Memory B cell (primary cell): ENCODE measurements around the gene CACNA2D3.
A peak's percentile ranks its signal among the peaks of the same experiment; 100 is the strongest.
"Not testable (repeated sequence)": the region's sequence is repeated elsewhere in the genome, so short reads cannot be mapped to it uniquely, and the experiment has no call there.

Experiments used
- ATAC-seq: fragments of 150-1000 bp; cut with Tn5 transposase; 2 replicates; pipeline ENCODE4 v1.10.0; 2021; ENCODE audit warnings: low read depth, mild to moderate bottlenecking, moderate library complexity
- DNase-seq, 2 donors: peaks; one replicate each; pipeline ENCODE4 v3.0.0; 2022; ENCODE audit warnings: low spot score in 2 of 2
- H3K27ac Mint-ChIP-seq: one replicate; pipeline ENCODE4 v1.8.0; 2022; ENCODE audit warnings: mild to moderate bottlenecking, moderate library complexity, mixed read lengths
- H3K27me3 Mint-ChIP-seq: one replicate; pipeline ENCODE4 v1.8.0; 2022; ENCODE audit warnings: mixed read lengths
- H3K36me3 Mint-ChIP-seq: one replicate; pipeline ENCODE4 v1.8.0; 2022; ENCODE audit warnings: mild to moderate bottlenecking, mixed read lengths
- H3K4me1 Mint-ChIP-seq: one replicate; pipeline ENCODE4 v1.8.0; 2022; ENCODE audit warnings: mixed read lengths
- H3K4me3 Mint-ChIP-seq: one replicate; pipeline ENCODE4 v1.8.0; 2022; ENCODE audit warnings: mild to moderate bottlenecking, moderate library complexity, mixed read lengths
- H3K9me3 Mint-ChIP-seq: one replicate; pipeline ENCODE4 v1.8.0; 2022; ENCODE audit warnings: mixed read lengths

Gene CACNA2D3

DNA sequence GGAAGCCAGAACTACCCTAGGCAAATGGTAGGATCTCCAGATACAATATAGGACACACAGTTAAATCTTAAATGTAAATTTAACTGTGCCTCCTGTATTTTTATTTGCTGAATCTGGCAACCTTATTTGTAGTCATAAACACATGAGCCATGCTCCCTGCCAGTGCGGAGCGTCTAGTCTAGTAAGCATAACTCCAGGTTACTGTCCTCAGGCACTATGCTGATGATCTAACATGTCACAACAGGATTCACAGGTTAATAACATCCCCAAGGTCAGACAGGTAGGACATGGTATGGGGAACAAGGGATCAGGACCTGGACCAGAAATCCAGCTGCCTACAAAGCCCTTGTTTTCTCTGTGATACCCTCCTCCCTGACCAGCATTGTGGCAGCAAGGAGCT, 305.1 kb downstream of the CACNA2D3 start:
- ATAC-seq (no peak), DNase-seq (no peak)
- no peak overlapping the region for H3K27ac Mint-ChIP-seq
- peaks cover 4% of the 10 kb centered on the region for H3K27me3 Mint-ChIP-seq
- no peak overlapping the region for H3K4me3 Mint-ChIP-seq
- H3K36me3 Mint-ChIP-seq = no peaks in the 10 kb centered on the region
- no peaks in the 10 kb centered on the region for H3K9me3 Mint-ChIP-seq
- no peaks in the 10 kb centered on the region for H3K4me1 Mint-ChIP-seq

- DNase-seq (peak; percentile 5 to 13), ATAC-seq (no peak)
- Mint-ChIP-seq H3K4me3 (no peak overlapping the region), H3K4me1 (no peaks in the 10 kb centered on the region), H3K9me3 (no peaks in the 10 kb centered on the region), H3K36me3 (no peaks in the 10 kb centered on the region), H3K27me3 (peaks cover 3% of the 10 kb centered on the region), H3K27ac (no peak overlapping the region)
Observed at GRCh38 chr3:54427941-54428871, 305.9 kb downstream of the CACNA2D3 start.

GRCh38 chr3:54432975-54433374, 310.6 kb downstream of the CACNA2D3 start:
- DNase-seq (no peak), ATAC-seq (no peak)
- Mint-ChIP-seq H3K27ac (no peak overlapping the region), H3K4me1 (no peaks in the 10 kb centered on the region), H3K4me3 (no peak overlapping the region), H3K9me3 (no peaks in the 10 kb centered on the region), H3K27me3 (no peaks in the 10 kb centered on the region), H3K36me3 (no peaks in the 10 kb centered on the region)

DNA sequence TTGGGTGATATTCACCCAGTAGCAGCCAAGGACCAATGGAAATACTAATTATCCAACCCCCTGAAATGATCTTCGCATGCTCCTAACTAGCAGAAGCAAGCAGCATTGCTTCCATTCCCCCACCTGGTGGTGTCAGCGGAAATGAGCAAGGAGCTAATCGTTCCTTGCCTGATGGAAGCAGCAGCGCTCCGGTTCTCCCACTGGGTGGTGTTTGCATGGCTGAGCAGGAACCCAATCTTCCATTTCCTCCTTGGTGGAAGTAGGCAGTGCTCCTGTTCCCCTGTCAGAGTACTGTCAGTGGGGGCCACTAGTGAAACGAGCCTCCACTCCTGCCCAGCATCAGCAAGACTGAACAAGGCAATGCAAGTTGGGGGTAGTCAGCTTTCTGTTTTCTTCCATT, 311.5 kb downstream of the CACNA2D3 start:
- Mint-ChIP-seq H3K4me3 (no peak overlapping the region), H3K36me3 (no peaks in the 10 kb centered on the region), H3K4me1 (no peaks in the 10 kb centered on the region), H3K9me3 (no peaks in the 10 kb centered on the region), H3K27ac (no peak overlapping the region), H3K27me3 (no peaks in the 10 kb centered on the region)
- ATAC-seq = no peak
- DNase-seq = no peak

- H3K4me1 Mint-ChIP-seq = no peaks in the 10 kb centered on the region
- no peak for ATAC-seq
- H3K27ac Mint-ChIP-seq = no peak overlapping the region
- H3K9me3 Mint-ChIP-seq = no peaks in the 10 kb centered on the region
- H3K4me3 Mint-ChIP-seq = no peak overlapping the region
- no peaks in the 10 kb centered on the region for H3K36me3 Mint-ChIP-seq
- H3K27me3 Mint-ChIP-seq = no peaks in the 10 kb centered on the region
- DNase-seq = no peak
Observed at GRCh38 chr3:54434756-54435155, 312.4 kb downstream of the CACNA2D3 start.

GRCh38 chr3:54437271-54437670, 314.9 kb downstream of the CACNA2D3 start:
- no peak overlapping the region for H3K27ac Mint-ChIP-seq
- H3K4me3 Mint-ChIP-seq = no peak overlapping the region
- ATAC-seq (no peak), DNase-seq (no peak)
- no peaks in the 10 kb centered on the region for H3K27me3 Mint-ChIP-seq
- no peaks in the 10 kb centered on the region for H3K36me3 Mint-ChIP-seq
- H3K4me1 Mint-ChIP-seq = no peaks in the 10 kb centered on the region
- no peaks in the 10 kb centered on the region for H3K9me3 Mint-ChIP-seq

DNA sequence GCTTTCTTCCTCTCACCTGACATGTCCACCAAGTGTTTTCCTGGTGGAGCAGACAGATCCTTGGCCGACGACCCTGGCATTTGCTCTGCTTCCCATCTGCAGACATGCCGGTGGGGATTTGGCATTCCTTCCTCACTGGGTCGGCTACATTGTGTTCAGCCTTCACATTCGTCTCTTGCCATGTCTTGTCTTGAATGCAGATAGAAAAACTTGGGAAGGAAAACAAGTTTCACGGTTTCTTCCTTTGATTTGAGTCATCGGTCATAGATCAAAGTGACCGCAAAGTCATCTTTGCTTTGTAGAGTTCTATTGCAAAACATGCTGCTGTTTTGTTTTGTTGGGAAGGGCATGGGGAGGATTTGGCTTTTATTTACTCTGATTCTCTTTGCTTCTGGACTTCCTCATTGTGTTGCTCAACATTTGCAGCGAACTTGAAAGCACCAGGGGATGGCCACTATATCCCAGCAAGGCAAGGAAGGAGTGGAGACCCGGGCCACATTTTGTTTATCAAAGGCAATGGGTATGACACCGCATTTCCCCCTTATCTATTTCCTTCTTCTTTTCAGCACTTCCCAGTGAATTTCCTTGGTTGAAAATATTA, 321.3 kb downstream of the CACNA2D3 start:
- Mint-ChIP-seq H3K4me1 (no peaks in the 10 kb centered on the region), H3K27ac (no peak overlapping the region)
- no peak for ATAC-seq

GRCh38 chr3:54445630-54446029, 323.3 kb downstream of the CACNA2D3 start:
- DNase-seq (no peak), ATAC-seq (no peak)
- peaks cover 1% of the 10 kb centered on the region for H3K9me3 Mint-ChIP-seq
- H3K4me3 Mint-ChIP-seq = no peak overlapping the region
- H3K36me3 Mint-ChIP-seq = no peaks in the 10 kb centered on the region
- no peaks in the 10 kb centered on the region for H3K27me3 Mint-ChIP-seq
- no peaks in the 10 kb centered on the region for H3K4me1 Mint-ChIP-seq
- no peak overlapping the region for H3K27ac Mint-ChIP-seq

More for the DNA sequence above, 321.3 kb downstream of the CACNA2D3 start:
- no peaks in the 10 kb centered on the region for H3K27me3 Mint-ChIP-seq
- no peaks in the 10 kb centered on the region for H3K36me3 Mint-ChIP-seq
- H3K9me3 Mint-ChIP-seq = no peaks in the 10 kb centered on the region
- no peak for DNase-seq
- H3K4me3 Mint-ChIP-seq = no peak overlapping the region

DNA sequence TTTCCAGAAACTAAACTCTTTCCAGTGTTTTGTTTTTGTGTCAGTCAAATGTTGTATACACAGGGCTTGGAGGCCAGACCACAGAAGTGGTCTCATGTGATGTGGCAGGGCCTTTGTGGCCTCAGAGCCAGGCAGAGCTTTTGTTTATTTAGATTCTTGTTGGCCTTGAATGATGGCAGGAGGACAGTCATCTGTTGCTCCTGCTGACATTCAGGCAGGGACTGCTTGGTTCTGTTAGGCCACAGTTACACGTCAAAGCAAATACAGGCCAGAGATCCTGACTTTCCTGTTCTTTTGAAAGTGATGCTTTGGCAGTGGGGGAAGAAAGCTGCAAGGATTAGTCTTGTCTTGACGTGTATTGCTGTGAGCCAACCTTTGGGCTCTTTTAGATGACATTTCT, 325.1 kb downstream of the CACNA2D3 start:
- Mint-ChIP-seq H3K4me3 (no peak overlapping the region), H3K9me3 (peaks cover 7% of the 10 kb centered on the region), H3K36me3 (no peaks in the 10 kb centered on the region), H3K27me3 (no peaks in the 10 kb centered on the region), H3K27ac (no peak overlapping the region), H3K4me1 (no peaks in the 10 kb centered on the region)
- DNase-seq (no peak), ATAC-seq (no peak)

GRCh38 chr3:54454806-54455205, 332.5 kb downstream of the CACNA2D3 start:
- Mint-ChIP-seq H3K4me1 (no peaks in the 10 kb centered on the region), H3K27ac (no peak overlapping the region), H3K4me3 (no peak overlapping the region), H3K36me3 (peaks cover 1% of the 10 kb centered on the region), H3K27me3 (no peaks in the 10 kb centered on the region), H3K9me3 (peaks cover 18% of the 10 kb centered on the region)
- ATAC-seq = no peak
- DNase-seq = no peak

DNA sequence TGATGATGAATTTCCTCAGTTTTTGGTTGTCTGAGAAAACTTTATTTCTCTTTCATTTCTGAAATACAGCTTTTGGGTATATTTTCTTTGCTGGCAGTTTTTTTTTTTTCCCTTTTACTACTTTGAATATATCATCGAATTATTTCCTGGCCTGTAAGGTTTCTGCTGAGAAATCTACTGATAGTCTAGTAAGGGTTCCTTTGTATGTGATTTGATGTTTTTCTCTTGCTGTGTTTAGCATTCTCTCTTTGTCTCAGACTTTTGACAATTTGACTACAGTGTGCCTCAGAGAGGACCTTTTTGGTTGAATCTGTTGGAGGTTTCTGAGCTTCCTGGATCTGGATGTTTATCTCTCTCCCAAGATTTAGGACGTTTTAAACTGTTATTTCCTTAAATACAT, 336.0 kb downstream of the CACNA2D3 start:
- no peaks in the 10 kb centered on the region for H3K4me1 Mint-ChIP-seq
- H3K27ac Mint-ChIP-seq = no peak overlapping the region
- peaks cover 16% of the 10 kb centered on the region for H3K9me3 Mint-ChIP-seq
- H3K36me3 Mint-ChIP-seq = peaks cover under 1% of the 10 kb centered on the region
- no peaks in the 10 kb centered on the region for H3K27me3 Mint-ChIP-seq
- ATAC-seq (no peak), DNase-seq (no peak)
- no peak overlapping the region for H3K4me3 Mint-ChIP-seq

GRCh38 chr3:54464554-54464953, 342.2 kb downstream of the CACNA2D3 start:
- H3K27me3 Mint-ChIP-seq, H3K36me3 Mint-ChIP-seq, DNase-seq, H3K27ac Mint-ChIP-seq, H3K4me1 Mint-ChIP-seq, H3K4me3 Mint-ChIP-seq, ATAC-seq: not testable (repeated sequence)
- H3K9me3 Mint-ChIP-seq = peaks cover 13% of the 10 kb centered on the region

GRCh38 chr3:54476891-54477290, 354.5 kb downstream of the CACNA2D3 start:
- Mint-ChIP-seq H3K9me3 (peaks cover 12% of the 10 kb centered on the region), H3K36me3 (no peaks in the 10 kb centered on the region), H3K4me3 (no peak overlapping the region), H3K4me1 (no peaks in the 10 kb centered on the region), H3K27ac (no peak overlapping the region), H3K27me3 (no peaks in the 10 kb centered on the region)
- ATAC-seq = no peak
- DNase-seq = no peak

DNA sequence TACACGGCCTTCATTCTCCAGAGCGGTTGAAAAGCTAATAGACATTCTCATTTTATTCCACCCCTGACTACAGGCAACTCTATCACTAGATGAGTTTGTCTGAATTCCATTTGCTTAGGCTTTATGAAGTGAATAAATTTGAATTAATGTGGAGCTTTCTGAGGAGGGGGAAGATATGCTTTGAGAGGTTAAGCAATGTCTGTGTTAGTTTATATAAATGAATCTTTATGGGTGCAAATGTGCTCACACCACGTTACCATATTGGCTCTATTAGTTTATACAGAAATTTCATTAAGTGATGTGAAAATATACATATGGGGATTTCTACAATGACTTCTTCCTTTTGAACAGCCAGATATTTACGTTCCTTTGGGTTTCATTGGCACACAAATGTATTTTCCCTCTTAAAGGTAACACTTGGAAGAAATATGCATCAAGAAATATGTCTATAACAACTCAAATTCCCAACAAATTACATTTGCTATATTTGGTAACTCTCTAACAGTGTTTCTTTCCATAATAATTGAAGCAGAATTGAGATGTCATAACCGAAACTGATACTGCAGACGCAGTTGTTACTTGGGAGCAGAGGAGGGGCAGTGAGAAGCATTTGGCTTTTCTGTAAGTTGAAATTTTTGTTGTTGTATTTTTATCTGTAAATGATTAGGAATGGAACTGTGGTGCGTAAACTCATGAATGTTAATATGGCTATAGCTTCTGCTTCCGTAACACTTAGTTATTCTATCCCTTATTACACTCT, 359.4 kb downstream of the CACNA2D3 start:
- H3K4me1 Mint-ChIP-seq = no peaks in the 10 kb centered on the region
- ATAC-seq (no peak), DNase-seq (no peak)
- H3K9me3 Mint-ChIP-seq = peaks cover 4% of the 10 kb centered on the region
- no peaks in the 10 kb centered on the region for H3K27me3 Mint-ChIP-seq
- H3K4me3 Mint-ChIP-seq = no peak overlapping the region
- H3K36me3 Mint-ChIP-seq = no peaks in the 10 kb centered on the region
- H3K27ac Mint-ChIP-seq = no peak overlapping the region
